H1 (cell line): Measurements from ENCODE around the gene SFT2D1. TPM values are rescaled to one million over a fixed set of nuclear protein-coding genes. Genes with fewer than 3 reads are reported as not detected.

Experiments
- CTCF ChIA-PET: fragments of 300-600 bp; sonication (Branson Sonifier 250); formaldehyde crosslinking; loops from one replicate; lab custom pipeline; 2021; ENCODE audit not compliant: partially characterized antibody; lab: Charles Lee
- POLR2A ChIA-PET: fragments of 300-600 bp; sonication (Branson Sonifier 250); formaldehyde crosslinking; loops from one replicate; lab custom pipeline; 2021; ENCODE audit warnings: inconsistent platforms; ENCODE audit not compliant: partially characterized antibody; lab: Charles Lee
- DNase-seq, 2 experiments: peaks; one replicate each; pipeline versions ENCODE4 v3.0.0 to v3.0.0-alpha.2; 2010 to 2022; ENCODE audit warnings: low spot score in 2 of 2, low read depth in 1 of 2, mixed read lengths in 1 of 2
- FAIRE-seq: peaks from 2 replicates; lab custom pipeline; 2011; peaks lifted over from hg19 to GRCh38; lab: Jason Lieb, UNC
- H2AFZ ChIP-seq: 2 replicates; pipeline ENCODE4 v1.8.1; 2012; ENCODE audit warnings: low read length, inconsistent platforms
- H2AK5ac ChIP-seq: 2 replicates; pipeline ENCODE4 v1.6.1; 2013; ENCODE audit warnings: low read depth, low read length
- H2BK120ac ChIP-seq: replicated peaks from 2 replicates; pipeline ENCODE3; 2013; ENCODE audit warnings: low read depth, low read length, inconsistent platforms
- H2BK12ac ChIP-seq: 2 replicates; pipeline ENCODE4 v1.6.1; 2013; ENCODE audit warnings: low read depth, low read length
- H2BK15ac ChIP-seq: 2 replicates; pipeline ENCODE4 v1.6.1; 2013; ENCODE audit warnings: low read length
- H2BK20ac ChIP-seq: 2 replicates; pipeline ENCODE4 v1.6.1; 2013; ENCODE audit warnings: low read length
- H2BK5ac ChIP-seq: 2 replicates; pipeline ENCODE4 v1.6.1; 2013; ENCODE audit warnings: low read depth, low read length
- H3K14ac ChIP-seq: 2 replicates; pipeline ENCODE4 v1.6.1; 2013; ENCODE audit warnings: inconsistent platforms; ENCODE audit not compliant: insufficient read length
- H3K18ac ChIP-seq: 2 replicates; pipeline ENCODE4 v1.6.1; 2013; ENCODE audit warnings: low read length; ENCODE audit errors: extremely low read depth
- H3K23ac ChIP-seq: 2 replicates; pipeline ENCODE4 v1.6.1; 2013; ENCODE audit warnings: inconsistent platforms; ENCODE audit not compliant: insufficient read length
- H3K23me2 ChIP-seq: 2 replicates; pipeline ENCODE4 v1.6.1; 2013; ENCODE audit warnings: low read depth, low read length
- H3K27ac ChIP-seq: 2 replicates; pipeline ENCODE4 v1.6.1; 2011; ENCODE audit warnings: low read depth, low read length, inconsistent platforms
- H3K27me3 ChIP-seq, 4 experiments: replicated peaks in 1 of 4; 1 replicate in 1 of 4; 2 replicates in 3 of 4; pipeline versions ENCODE4 v1.6.1 to v1.8.1; 2011 to 2013; ENCODE audit warnings: low read length in 3 of 4, mild to moderate bottlenecking in 3 of 4, inconsistent platforms in 2 of 4, mixed read lengths in 2 of 4, moderate library complexity in 1 of 4; ENCODE audit not compliant: control insufficient read depth in 3 of 4, insufficient read depth in 3 of 4; ENCODE audit errors: extremely low read depth in 1 of 4
- H3K36me3 ChIP-seq, 4 experiments: 2 replicates each; pipeline versions ENCODE4 v1.6.1 to v1.8.1; 2011 to 2013; ENCODE audit warnings: mild to moderate bottlenecking in 4 of 4, low read length in 3 of 4, moderate library complexity in 2 of 4, control low read depth in 1 of 4, inconsistent platforms in 1 of 4; ENCODE audit not compliant: insufficient read depth in 4 of 4, control insufficient read depth in 2 of 4
- H3K4ac ChIP-seq: replicated peaks from 2 replicates; pipeline ENCODE3; 2013; ENCODE audit warnings: low read length, low read depth, mixed read lengths, inconsistent platforms; ENCODE audit not compliant: insufficient read length
- H3K4me1 ChIP-seq, 4 experiments: replicated peaks in 1 of 4; 1 replicate in 1 of 4; 2 replicates in 3 of 4; pipeline versions ENCODE4 v1.6.1 to v1.8.1; 2011 to 2013; ENCODE audit warnings: low read length in 3 of 4, inconsistent platforms in 2 of 4, mixed read lengths in 1 of 4; ENCODE audit not compliant: insufficient read depth in 4 of 4, control insufficient read depth in 3 of 4
- H3K4me2 ChIP-seq, 2 experiments: 2 replicates each; pipeline versions ENCODE4 v1.6.1 to v1.8.1; 2011 to 2013; ENCODE audit warnings: low read depth in 2 of 2, low read length in 2 of 2, control low read depth in 1 of 2, inconsistent platforms in 1 of 2, mild to moderate bottlenecking in 1 of 2; ENCODE audit not compliant: insufficient read depth in 1 of 2
- H3K4me3 ChIP-seq, 4 experiments: fragments of 200-600, 300-600 bp in 1 of 4; sonication (generic), shearing (Covaris generic), sonication (Bioruptor Twin) in 1 of 4; 2 replicates each; pipeline versions ENCODE4 v1.5.1 to v1.8.1; 2011 to 2016; ENCODE audit warnings: low read length in 4 of 4, low read depth in 3 of 4, control low read depth in 2 of 4, inconsistent platforms in 2 of 4, mild to moderate bottlenecking in 2 of 4, mixed read lengths in 1 of 4, moderate library complexity in 1 of 4; ENCODE audit not compliant: insufficient read depth in 2 of 4; ENCODE audit errors: extremely low read depth in 1 of 4
- H3K56ac ChIP-seq: replicated peaks from 2 replicates; pipeline ENCODE3; 2013; ENCODE audit warnings: low read depth, mild to moderate bottlenecking, mixed read lengths, low read length, inconsistent platforms; ENCODE audit not compliant: insufficient read length
- H3K79me1 ChIP-seq: 2 replicates; pipeline ENCODE4 v1.6.1; 2013; ENCODE audit warnings: low read depth, low read length, control low read depth
- H3K79me2 ChIP-seq, 2 experiments: 2 replicates each; pipeline versions ENCODE4 v1.6.1 to v1.8.1; 2012 to 2013; ENCODE audit warnings: low read length in 2 of 2, mild to moderate bottlenecking in 2 of 2, inconsistent platforms in 1 of 2; ENCODE audit not compliant: insufficient read depth in 2 of 2, control insufficient read depth in 1 of 2
- H3K9ac ChIP-seq, 4 experiments: replicated peaks in 1 of 4; 1 replicate in 1 of 4; 2 replicates in 3 of 4; pipeline versions ENCODE4 v1.6.1 to v1.8.1; 2011 to 2013; ENCODE audit warnings: low read depth in 3 of 4, low read length in 3 of 4, control low read depth in 2 of 4, mild to moderate bottlenecking in 2 of 4, moderate library complexity in 2 of 4, inconsistent platforms in 1 of 4; ENCODE audit errors: extremely low read depth in 1 of 4
- H3K9me3 ChIP-seq, 2 experiments: 2 replicates each; pipeline versions ENCODE4 v1.6.1 to v1.8.1; 2012 to 2013; ENCODE audit warnings: mild to moderate bottlenecking in 2 of 2, moderate library complexity in 2 of 2, control low read depth in 1 of 2, inconsistent platforms in 1 of 2, low read depth in 1 of 2, low read length in 1 of 2, mixed read lengths in 1 of 2; ENCODE audit not compliant: insufficient read depth in 2 of 2
- H4K20me1 ChIP-seq, 2 experiments: replicated peaks in 1 of 2; 2 replicates each; pipeline versions ENCODE3 to v1.8.1; 2011 to 2013; ENCODE audit warnings: inconsistent platforms in 2 of 2, low read length in 2 of 2, mild to moderate bottlenecking in 1 of 2; ENCODE audit not compliant: insufficient read depth in 2 of 2, control insufficient read depth in 1 of 2
- H4K5ac ChIP-seq: 2 replicates; pipeline ENCODE4 v1.6.1; 2013; ENCODE audit warnings: low read length, low read depth, mixed read lengths, inconsistent platforms; ENCODE audit not compliant: insufficient read length
- H4K8ac ChIP-seq: 2 replicates; pipeline ENCODE4 v1.8.0; 2013; ENCODE audit warnings: mild to moderate bottlenecking, moderate library complexity, low read length, inconsistent platforms; ENCODE audit not compliant: insufficient read depth; ENCODE audit errors: extremely low read depth
- H4K91ac ChIP-seq: replicated peaks from 2 replicates; pipeline ENCODE3; 2013; ENCODE audit warnings: low read length, mixed read lengths, inconsistent platforms; ENCODE audit not compliant: insufficient read length
- EZH2 ChIP-seq: fragments of 200-600 bp; sonication (generic); IDR thresholded peaks from 2 replicates; pipeline ENCODE4 v1.7.1; 2012; ENCODE audit warnings: low read depth, mild to moderate bottlenecking, moderate library complexity, low read length, inconsistent platforms; ENCODE audit not compliant: severe bottlenecking
- KDM5A ChIP-seq: fragments of 200-600 bp; IDR thresholded peaks from 2 replicates; pipeline ENCODE4 v1.7.1; 2012; ENCODE audit warnings: mild to moderate bottlenecking, low read length, inconsistent platforms, mixed read lengths
- SIN3A ChIP-seq, 2 experiments: IDR thresholded peaks in 1 of 2; conservative IDR thresholded peaks in 1 of 2; 2 replicates each; pipeline ENCODE4 v1.6.1; 2011 to 2012; ENCODE audit warnings: low read length in 2 of 2, improper control_type of control experiment in 1 of 2, low read depth in 1 of 2, mild to moderate bottlenecking in 1 of 2
- SP1 ChIP-seq: IDR thresholded peaks from 2 replicates; pipeline ENCODE4 v1.6.1; 2011; ENCODE audit warnings: low read depth, low read length
- SRF ChIP-seq: IDR thresholded peaks from 2 replicates; pipeline ENCODE4 v1.6.1; 2011; ENCODE audit warnings: mild to moderate bottlenecking, low read depth, low read length, moderate library complexity
- SUZ12 ChIP-seq: fragments of 200-600 bp; sonication (generic); IDR thresholded peaks from 2 replicates; pipeline ENCODE4 v1.6.1; 2012; ENCODE audit warnings: mild to moderate bottlenecking, inconsistent platforms, low read length, moderate library complexity, mixed read lengths
- WGBS, 2 experiments: shearing (Covaris generic) in 1 of 2; methylation state at CpG; one replicate each; pipeline versions ENCODE4 v1.1.6 to v1.1.7; 2013 to 2015; ENCODE audit warnings: low lambda C conversion rate in 2 of 2, mixed read lengths in 2 of 2, inconsistent platforms in 1 of 2, low coverage in 1 of 2, missing lambda C conversion rate in 1 of 2; ENCODE audit not compliant: insufficient replicate concordance in 2 of 2, insufficient coverage in 1 of 2, insufficient read length in 1 of 2; ENCODE audit errors: extremely low coverage in 1 of 2, missing lambda C conversion rate in 1 of 2; 5-methylcytosine and 5-hydroxymethylcytosine counted together
- polyA plus RNA-seq, 7 experiments: library from polyadenylated mRNA; depleted of rRNA in 3 of 7; stranded (reverse) in 5 of 7; unstranded in 2 of 7; fragments of >200 nt in 5 of 7; fragments of 200-250 nt in 2 of 7; gene quantifications; 1 replicate in 5 of 7; 2 replicates in 1 of 7; 4 replicates in 1 of 7; pipeline versions ENCODE4 v1.2.1 to v1.2.3, GENCODE V29; 2011 to 2013; ENCODE audit warnings: missing spikeins in 2 of 7, mixed read lengths in 2 of 7
- total RNA-seq: library from RNA; stranded (reverse); fragmentation: NEBNext Ultra II Directional; extraction: Animal tissue kit (Norgen Biotek cat#: 25700); gene quantifications from 2 replicates; pipeline ENCODE4 v1.2.1, GENCODE V29; 2021
- TF ChIP-seq, protein P1 (sequence below): IDR thresholded peaks from 2 replicates; pipeline ENCODE4 v1.6.1; 2012; ENCODE audit warnings: low read length, inconsistent platforms

SFT2D1 gene
- total and polyA plus RNA-seq, 2 of the 8 experiments (the other 6 are each of a cell fraction or from before 2014, with no cell fraction given), result 52.3 to 76.1 TPM

DNA sequence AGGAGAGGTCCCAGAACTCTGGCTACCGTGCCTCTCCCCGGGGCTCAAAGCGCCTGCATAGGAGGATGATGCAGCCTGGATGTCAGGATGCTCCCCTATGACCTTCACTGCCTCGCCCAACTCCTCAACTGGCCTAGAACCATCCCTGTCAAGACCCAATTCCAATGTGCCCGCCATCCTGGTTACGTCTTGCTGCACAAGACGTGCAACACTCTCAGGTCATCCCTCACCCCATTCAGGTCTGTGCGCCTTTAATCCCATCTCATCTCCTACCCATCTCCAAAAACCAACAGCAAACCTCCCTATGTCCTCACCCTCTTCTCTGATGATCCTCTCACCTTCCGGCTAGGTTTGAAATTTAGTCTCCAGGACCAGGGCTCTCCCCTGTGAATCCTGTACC, 3.5 kb downstream of the SFT2D1 start:
- Histone ChIP-seq H3K27ac (no peak overlapping the region), H3K27me3 (no peaks in the 10 kb centered on the region), H3K23ac (no peak overlapping the region), H3K18ac (no peak overlapping the region), H3K23me2 (peaks cover 5% of the 10 kb centered on the region), H2BK15ac (no peak overlapping the region), H3K9me3 (no peaks in the 10 kb centered on the region), H3K9ac (no peak overlapping the region), H4K20me1 (peaks cover 11 to 32% of the 10 kb centered on the region in 2 experiments), H3K14ac (no peak overlapping the region), H3K79me2 (peaks cover 36 to 85% of the 10 kb centered on the region in 2 experiments), H2BK20ac (no peak overlapping the region), H2BK12ac (no peak overlapping the region), H3K79me1 (peaks cover 32% of the 10 kb centered on the region), H2AK5ac (no peak overlapping the region), H3K4me3 (no peak overlapping the region), H4K5ac (no peak overlapping the region), H4K8ac (no peak overlapping the region), H3K4me2 (no peak overlapping the region; a peak in 1 of 4 replicates), H2AFZ (no peak overlapping the region), H3K36me3 (peaks cover 3 to 25% (median 4%) of the 10 kb centered on the region in 4 experiments; a peak in 4 of 8 replicates), H3K56ac (no peak overlapping the region), H3K4ac (no peak overlapping the region), H2BK120ac (no peak overlapping the region), H3K4me1 (peaks cover 0 to 2% (median 0%) of the 10 kb centered on the region in 4 experiments; a peak in 2 of 7 replicates), H2BK5ac (no peak overlapping the region), H4K91ac (no peak overlapping the region)
- TF ChIP-seq, protein P1, sequence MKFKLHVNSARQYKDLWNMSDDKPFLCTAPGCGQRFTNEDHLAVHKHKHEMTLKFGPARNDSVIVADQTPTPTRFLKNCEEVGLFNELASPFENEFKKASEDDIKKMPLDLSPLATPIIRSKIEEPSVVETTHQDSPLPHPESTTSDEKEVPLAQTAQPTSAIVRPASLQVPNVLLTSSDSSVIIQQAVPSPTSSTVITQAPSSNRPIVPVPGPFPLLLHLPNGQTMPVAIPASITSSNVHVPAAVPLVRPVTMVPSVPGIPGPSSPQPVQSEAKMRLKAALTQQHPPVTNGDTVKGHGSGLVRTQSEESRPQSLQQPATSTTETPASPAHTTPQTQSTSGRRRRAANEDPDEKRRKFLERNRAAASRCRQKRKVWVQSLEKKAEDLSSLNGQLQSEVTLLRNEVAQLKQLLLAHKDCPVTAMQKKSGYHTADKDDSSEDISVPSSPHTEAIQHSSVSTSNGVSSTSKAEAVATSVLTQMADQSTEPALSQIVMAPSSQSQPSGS, result no peak
- no peak for TF ChIP-seq EZH2
- no peak for TF ChIP-seq SIN3A (conservative IDR thresholded peaks at IDR 0.05 in 1 of 2, IDR thresholded peaks at IDR 0.05 in 1 of 2; ENCODE audit: low read depth in 1 of 2, low read length in 2 of 2)
- no peak for TF ChIP-seq SP1
- TF ChIP-seq KDM5A, result no peak
- TF ChIP-seq SRF, result no peak
- TF ChIP-seq SUZ12, result no peak
- WGBS, 2 experiments, result 94% methylated on average over 9 of the region's 9 CpGs; no CpG with 5 or more reads in 1 of the 2 experiments
- CTCF ChIA-PET, result no interaction called here
- POLR2A ChIA-PET, result no interaction called here
- DNase-seq, result no peak
- FAIRE-seq, result no peak
